T-helper 2 cell treated with Interferon-gamma antibody and Interleukin-4, amounts not matched to agents 100 ng/mL and 5 ng/mL, for 36 hours (primary cell): ENCODE results near the gene PDE4D. TPM values are rescaled to one million over a fixed set of nuclear protein-coding genes. Genes with fewer than 3 reads are reported as not detected.
"Not testable (repeated sequence)": the region's sequence is repeated elsewhere in the genome, so short reads cannot be mapped to it uniquely, and the experiment has no call there.

Experiments used
- intact Hi-C: fragments of 100-400 bp; cut with micrococcal nuclease; formaldehyde crosslinking; loops from one replicate; pipeline ENCODE4 v1.15.1; 2023
- total RNA-seq: library from RNA; stranded (reverse); gene quantifications from 2 replicates; pipeline ENCODE4 v1.2.3, GENCODE V29; 2022

Gene PDE4D
- total RNA-seq, 1 donor from 2014 or later, result 60.2 TPM

DNA sequence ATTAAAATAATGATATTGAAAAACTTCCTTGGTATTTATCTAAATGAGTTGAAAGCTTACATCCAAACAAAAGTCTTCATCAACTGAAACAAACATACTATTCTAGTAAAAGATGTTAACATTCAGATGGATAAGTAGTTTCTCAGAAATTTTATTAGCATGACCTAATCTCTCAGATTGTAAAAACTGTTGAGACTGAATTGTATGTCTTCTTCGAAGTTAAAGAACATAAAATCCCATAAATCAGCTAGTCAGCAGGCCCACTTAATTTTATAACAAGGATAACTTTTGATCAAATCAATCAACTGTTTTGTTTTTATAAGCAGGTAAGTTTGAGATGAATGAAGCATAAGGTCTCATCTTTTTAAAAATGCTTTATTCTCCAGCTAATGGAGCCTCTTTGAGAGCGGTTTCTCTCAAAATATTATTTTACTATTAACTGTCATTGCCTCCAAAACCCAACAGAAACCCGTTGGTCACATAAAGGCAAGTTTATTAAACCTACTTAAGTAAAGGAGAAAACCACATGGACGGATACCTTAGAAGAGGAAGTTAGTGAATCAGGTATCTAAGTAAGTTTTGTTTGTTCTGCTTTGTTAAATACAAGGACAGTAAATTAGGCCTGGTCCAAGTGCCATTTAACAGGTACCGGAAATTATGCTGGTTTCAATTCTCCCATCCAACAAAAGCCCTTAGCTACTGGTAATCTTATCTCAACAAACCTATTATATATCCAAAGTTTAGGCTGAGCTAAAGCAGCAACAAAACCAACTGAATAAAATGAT is 457.0 kb downstream of the PDE4D start:
- intact Hi-C loops, result no loop called here

DNA sequence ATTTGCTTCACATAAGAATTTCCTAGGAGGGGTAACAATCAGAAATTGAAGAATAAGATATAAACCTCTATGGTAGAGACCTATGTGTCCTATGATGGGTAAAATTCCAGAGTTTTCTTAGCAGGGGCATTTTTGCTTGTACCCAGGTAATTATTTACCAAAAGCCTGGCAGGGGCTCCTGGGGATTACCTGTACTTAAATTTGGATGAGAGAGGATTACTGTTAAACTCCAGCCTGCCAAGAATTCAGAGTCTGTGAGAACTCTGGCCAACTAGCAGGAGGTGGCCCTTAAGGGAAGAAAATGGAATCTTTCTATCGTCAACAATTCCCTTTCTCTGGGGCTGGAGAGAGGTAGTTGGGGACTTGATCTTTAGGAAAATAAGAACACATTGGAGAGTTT is 460.4 kb downstream of the PDE4D start:
- intact Hi-C loops, result no loop called here

DNA sequence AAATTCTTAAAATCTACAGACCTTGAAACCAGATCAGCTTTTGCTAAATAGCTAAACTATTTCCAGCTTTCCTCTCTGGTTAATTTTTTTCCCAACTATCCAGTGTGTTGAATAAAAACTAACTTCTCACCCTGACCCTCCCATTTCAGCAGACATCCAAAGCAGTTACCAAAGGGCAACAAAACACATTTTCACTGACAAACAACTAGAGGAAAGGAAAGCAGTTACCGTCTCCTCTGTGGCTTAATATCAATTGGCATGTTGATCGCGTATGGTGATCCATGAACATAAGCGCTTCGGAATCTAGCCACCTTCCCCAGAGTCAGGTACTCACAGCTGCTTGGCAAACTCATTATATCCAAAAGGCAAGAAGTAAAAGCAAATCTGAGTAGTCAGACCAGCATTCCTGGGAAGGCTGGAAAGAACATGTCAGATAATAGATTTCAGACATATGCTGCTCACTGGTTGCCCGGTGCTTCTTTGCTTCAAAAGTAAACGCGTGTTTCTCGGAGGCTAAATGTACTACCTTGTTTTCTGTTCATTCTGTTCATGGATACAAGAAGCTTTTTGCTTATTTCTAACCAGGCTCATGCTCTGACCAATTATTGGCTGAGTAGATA is 463.4 kb downstream of the PDE4D start:
- intact Hi-C loops, result no loop called here

DNA sequence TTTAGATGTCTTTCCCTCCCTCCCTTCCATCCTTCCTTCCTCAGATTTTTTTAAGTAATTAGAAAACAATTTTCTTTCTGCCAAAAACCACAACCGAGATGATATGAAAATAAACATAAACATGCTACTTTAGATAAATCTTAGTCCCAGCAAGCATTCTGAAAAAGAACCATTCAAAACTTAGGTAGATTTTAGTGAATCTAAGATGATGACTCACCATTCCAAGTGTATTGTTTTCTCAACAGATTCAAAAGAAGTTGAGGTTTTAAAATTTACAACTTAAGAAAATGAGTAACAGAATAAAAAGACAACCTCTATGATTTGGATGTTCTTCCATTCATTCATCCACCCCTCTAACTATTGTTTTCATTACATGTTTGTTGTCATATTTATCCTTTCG is 465.1 kb downstream of the PDE4D start:
- intact Hi-C loops, result no loop called here

DNA sequence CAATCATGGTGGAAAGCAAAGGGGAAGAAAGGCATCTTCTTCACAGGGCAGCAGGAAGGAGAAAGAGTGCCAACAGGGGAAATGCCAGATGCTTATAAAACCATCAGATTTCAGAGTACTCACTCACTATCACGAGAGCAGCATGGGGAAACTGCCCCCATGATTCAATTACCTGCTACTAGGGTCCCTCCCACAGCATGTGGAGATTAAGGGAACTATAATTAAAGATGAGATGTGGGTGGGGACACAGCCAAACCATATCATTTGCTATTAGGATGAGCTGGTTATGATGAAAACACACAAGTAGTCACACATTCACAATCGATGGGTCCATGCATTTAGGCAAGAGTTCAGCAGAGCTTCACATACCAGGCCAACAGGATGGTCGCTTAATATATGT is 469.0 kb downstream of the PDE4D start:
- intact Hi-C loops, result no loop called here

DNA sequence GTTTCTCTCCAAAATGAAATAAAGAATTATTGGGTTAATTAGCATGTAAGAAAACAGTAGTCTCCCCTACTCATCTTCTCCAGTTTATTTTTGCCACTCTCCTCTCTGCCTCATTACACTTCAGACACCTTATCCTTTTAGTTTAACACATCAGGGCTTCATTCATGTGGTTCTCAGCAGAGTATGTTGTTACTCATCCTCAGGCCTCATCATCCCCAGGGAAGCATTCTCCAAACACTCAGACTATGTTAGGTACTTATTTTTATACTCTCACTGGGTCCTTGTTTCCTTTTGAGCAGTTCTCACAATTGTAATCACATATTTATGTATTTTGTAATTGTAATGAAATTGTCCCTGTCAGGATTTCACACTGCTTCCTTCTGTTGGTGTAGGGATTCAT is 470.5 kb downstream of the PDE4D start:
- intact Hi-C loops, result no loop called here

DNA sequence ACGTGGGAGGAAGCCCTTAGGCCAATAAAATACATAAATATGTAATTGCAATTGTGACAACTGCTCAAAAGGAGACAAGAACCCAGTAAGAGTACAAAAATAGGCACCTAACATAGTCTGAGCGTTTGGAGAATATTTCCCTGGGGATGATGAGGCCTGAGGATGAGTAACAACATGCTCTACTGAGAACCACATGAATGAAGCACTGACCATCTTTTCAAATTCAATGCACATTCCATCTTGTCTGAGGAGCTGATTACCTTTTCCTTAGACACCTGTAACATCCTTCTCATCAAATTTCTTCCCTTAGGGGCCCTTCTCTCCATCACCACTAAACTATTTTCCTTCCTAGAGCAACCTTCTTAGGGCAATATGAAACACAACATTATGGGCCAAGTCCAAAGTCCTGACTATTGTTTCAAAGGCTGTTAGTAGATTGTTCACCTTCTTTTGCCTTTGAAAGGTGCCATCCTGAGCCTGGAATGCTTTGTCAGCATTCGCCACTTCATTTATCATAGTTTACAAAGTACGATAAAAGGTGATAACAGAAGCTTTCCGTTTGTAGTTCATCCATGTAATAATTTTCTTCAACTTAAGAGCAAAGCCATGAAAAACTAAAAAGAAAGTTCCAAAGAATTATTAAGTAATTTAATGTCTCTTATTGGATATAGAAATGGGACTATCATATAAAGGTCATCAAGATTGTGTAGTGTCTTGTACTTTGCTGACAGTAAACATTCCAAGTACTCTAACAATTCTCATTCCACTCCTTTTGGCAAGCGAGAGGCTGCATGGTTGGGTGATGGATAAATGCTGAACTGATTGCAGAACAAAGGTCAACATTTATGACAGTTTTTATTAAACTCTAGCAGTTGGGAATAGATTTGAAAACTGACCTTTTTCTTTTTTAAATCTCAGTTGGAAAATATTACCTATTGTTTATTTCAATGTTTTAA is 471.3 kb downstream of the PDE4D start:
- intact Hi-C loops, result no loop called here

DNA sequence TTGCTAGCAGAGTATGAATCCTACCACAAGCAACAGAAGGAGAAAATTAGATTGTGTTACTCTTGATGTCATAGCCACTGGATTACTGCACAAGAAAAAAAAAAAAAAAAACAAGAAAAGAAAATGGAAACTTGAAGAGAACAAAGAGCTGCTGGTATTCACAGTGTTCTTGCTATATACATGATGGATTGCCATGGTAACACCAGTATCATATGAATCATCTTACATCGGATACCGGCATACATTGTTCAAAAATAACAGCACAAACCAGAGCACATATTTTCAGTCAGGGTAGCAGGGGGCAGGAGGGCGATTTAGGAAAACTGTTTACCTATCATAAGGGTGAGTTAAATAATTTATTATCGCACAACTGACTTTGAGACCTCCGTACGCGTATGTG is 472.9 kb downstream of the PDE4D start:
- intact Hi-C loops, result no loop called here

DNA sequence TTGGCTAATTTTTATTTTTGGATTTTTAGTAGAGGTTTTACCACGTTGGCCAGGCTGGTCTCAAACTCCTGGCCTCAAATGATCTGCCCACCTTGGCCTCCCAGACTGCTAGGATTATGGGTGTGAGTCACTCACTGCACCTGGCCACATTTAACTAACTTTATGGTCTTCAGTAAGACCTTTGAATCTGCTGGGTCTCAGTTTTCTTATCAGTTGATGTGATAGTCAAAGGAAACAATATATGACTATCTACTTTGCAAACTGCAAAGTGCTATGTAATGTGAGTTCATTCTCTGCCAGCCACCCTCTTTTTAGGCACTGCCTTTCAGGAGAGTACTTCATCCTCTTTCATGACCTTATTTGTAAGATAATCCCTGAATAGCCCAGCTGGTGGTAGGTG is 474.7 kb downstream of the PDE4D start:
- intact Hi-C loops, result no loop called here

DNA sequence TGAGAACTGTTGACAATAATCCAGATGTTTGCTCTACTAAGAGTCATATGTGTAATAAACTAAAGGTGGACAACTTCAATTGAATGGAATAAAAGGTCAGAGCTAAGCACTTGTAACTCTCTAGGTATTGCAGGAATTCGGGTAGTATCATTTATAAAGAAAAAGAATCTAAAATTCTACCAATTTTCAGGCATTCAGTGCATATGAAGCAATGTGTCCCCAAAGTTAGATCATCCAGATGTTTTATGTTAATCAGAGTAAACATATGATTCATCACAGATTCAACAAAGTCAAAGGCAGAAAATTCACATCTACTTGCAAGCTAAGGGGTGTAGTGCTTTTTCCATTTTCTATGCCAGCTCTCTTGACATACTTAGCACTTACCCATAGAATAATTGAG is 477.1 kb downstream of the PDE4D start:
- intact Hi-C loops, result no loop called here

DNA sequence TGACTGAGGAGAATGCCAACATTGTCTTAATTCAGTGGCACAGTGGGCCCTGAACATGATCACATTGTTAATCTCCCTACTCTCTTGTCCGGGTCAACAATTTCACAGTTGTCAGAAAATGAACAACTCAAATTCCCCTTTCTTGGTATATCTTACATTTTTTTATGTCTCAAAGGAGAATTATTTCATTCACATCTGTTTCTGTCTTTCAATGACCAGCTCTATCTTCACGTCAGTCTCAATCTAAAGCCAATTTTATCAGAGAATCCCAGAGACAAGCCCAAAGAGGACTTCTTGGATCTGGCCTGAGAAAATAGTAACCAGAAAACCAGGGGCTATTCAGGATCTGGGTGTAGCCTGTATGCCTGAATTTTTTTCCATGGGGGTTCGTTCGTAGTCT is 477.5 kb downstream of the PDE4D start:
- intact Hi-C loops, result no loop called here

DNA sequence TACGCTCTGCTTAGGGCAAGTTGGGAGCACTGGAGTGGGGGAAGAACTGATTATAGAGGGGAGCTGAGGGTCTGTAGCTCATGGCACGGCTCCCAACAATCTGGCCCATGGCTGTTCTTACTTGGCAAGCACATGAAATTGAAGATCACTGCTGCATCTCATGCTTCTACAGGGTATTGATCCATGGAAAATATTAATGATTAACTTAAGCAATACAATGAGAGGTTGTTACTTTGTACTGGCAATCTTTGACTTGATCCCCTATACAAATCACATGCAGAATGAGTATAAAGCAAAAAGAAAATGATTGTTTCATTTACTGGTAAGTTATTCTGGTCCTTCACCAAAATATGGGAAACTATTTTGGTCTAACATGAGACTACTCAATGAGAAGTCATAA is 481.1 kb downstream of the PDE4D start:
- intact Hi-C loops, result no loop called here

DNA sequence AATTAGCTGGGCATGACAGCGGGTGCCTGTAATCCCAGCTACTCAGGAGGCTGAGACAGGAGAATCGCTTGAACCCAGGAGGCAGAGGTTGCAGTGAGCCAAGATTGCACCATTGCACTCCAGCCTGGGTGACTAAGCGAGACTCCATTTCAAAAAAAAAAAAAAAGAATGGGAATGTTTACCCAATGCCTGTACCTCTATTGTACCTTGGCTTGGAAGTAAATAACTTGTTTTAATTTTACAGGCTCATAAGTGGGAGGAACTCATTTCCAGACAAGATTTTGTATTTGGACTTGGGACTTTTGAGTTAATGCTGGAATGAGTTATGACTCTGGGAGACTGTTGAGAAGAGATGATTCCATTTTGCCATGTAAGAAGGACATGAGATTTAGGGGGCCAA is 484.5 kb downstream of the PDE4D start:
- intact Hi-C loops, result not testable (repeated sequence)

DNA sequence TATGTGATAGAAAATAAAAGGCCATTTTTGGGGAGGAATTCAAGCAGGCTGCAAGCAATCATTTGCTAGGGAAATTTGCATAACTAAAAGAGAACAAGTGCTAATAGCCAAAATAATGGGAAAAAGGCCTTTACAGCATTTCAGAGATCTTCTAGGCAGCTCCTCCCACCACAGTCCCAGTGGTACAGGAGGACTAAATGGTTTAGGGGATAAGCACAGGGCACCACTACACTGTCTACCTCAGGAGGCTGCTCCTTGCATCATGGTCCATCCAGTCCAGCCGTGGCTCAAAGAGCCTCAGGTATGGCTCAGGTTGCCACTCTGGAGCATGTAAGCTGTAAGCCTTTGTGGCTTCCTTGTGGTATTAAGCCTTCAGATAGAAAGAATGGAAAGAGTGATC is 485.6 kb downstream of the PDE4D start:
- intact Hi-C loops, result no loop called here

DNA sequence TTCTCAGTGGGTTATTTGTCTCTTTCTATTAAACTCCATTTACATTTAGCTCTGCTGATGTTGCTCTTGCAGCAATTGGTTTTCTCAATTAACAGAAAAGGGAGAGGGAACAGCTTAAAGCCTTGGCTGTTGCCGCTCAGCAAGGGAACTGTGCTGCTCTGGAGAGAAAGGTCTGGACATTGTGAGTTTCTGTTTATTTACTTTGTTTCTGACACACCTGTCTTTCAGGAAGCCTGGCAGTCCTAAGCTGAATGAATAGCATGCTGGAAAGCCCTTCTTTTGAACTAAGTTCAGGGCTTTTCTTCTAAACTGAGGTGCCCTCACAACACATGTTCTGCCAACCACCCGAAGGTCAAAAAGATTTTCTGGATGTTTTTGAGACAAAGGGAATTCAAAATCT is 491.9 kb downstream of the PDE4D start:
- intact Hi-C loops, result no loop called here

DNA sequence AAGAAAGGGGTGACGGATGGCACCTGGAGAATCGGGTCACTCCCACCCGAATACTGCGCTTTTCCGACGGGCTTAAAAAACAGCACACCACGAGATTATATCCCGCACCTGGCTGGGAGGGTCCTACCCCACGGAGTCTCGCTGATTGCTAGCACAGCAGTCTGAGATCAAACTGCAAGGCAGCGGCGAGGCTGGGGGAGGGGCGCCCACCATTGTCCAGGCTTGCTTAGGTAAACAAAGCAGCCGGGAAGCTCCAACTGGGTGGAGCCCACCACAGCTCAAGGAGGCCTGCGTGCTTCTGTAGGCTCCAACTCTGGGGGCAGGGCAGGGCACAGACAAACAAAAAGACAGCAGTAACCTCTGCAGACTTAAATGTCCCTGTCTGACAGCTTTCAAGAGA is 498.6 kb downstream of the PDE4D start:
- intact Hi-C loops, result not testable (repeated sequence)

DNA sequence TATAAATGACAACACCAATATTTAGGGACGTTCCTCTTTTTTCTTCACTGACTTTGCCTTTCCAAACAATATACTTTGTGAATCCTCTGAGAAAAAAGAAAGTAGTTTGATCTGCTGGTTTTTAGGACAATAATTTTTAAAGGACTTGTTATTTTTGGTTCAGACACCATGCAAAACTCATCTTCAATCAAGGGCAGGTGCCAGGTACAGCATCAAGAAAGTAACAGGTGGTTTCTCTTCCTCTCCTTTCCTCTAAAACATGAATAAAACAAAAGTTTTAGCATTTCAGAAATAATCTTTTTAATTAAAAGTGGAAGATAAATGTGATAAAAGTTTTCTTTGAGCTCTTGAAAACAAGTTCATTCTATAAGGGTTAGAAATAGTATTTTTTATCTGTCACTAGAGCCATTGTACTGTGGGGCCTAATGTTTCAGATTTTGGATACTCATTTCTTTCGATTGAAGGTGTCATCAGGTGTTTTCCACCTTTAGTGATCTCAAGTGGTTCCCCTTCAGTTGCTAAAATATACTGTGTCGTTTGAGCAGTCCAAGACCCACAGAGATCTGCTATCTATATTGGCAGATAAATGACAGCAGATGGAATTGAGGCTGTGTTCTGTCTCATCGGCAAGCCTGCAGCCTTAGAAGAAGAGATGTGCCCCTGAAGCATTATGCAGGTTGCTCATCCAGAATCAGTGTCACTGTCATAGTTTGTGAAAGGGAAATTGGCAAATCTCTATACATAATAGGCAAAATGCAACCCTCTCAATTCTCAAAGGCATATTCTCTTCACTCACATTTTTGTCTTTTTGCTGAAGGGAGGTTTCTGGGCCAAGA is 499.7 kb downstream of the PDE4D start:
- intact Hi-C loops, result no loop called here

DNA sequence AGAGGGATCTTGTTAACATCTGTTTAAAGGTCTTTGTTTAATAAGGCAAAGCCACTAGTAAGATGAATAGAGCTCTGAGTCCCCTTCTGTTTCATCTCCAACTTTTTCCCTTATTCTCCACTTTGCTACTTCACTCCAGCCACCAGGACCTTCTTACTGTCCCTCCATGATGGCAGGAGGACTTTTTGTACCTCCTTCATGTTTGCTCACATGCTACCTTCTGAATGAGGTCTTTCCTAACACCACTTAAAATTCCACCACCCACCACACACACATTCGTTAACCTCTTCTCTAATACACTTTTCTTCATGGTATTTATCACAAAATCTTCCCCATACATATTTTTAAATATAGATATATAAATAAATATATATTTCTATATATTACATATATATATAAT is 501.9 kb downstream of the PDE4D start:
- intact Hi-C loops, result loop anchor here (2.0 kb wide), 1 partner anchor 105 kb away; no protein-coding TSS in a partner anchor

DNA sequence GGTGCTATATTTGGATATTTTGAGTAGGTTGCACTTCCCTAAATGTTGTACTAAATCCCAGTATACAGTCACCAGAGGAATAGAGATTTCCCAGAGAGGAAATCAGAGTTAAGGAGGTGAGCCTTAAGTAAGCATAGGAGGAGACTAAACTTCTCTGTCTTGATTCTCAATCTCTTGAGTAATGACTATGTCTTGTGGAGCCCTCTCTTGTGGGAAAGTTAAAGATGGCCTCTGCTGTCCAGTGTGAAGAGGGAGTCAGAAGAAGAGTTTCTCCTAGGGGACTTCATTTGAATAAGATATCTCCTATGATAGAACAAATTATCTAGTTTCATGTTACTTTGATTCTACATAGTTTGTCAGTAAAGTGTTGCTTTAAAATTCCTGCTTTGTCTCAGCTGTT is 502.5 kb downstream of the PDE4D start:
- intact Hi-C loops, result loop anchor here (1.0 to 2.0 kb wide), 3 partner anchors 106 to 409 kb away; no protein-coding TSS in a partner anchor

DNA sequence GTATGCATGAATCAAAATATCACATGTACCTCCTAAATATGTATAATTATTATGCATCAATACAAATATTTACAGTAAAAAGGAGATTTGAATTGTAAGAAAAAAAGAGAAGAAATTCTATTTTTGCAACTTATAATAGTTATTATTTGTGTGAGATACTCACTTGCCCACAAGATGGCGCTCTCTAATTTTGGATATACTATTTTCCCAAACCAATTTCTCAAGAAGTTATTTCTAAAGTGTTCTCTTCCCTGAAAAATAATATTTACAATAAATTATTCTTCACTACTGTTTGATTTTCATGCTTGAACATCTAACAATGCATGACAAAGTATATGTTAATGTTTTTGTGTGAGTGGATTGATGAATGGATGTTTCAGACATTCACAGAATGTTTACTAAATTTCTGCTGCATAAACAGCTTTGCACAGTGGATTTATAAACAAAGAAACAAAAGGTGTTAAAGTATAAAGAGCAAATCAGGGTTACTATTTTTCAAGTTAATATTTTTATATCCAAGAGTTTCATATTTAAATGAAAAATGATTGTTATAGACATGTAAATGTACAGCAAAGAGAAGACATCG is 503.4 kb downstream of the PDE4D start:
- intact Hi-C loops, result loop anchor here (1.0 to 2.0 kb wide), 3 partner anchors 107 to 410 kb away; no protein-coding TSS in a partner anchor

DNA sequence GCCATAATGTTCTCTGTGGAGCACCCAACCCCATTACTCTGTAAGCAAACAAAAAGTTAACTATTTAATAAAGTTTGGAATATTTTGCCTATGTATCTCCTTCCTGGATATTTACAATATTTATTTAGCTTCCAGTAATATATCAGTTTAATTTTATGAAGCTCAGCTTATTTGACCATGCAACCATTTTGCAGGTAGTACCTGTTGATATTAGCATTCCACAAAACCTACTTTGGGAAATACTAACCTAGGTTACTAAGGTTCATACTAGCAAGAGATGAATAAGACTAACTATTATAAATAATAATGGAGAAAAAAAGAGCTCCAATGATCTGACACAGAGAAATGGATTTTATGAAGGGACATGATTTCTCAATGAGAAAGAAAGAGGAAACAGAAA is 506.4 kb downstream of the PDE4D start:
- intact Hi-C loops, result no loop called here
